Measurements from ENCODE around the gene EPPIN.

Gene EPPIN

GRCh38 chr20:45515147-45515913 is 31.9 kb downstream of the EPPIN start, which contains the start of gene SPINT3:
Gene SPINT3, minus strand, starts transcription at chr20:45515622. Its CDS starts 14 bp downstream, at chr20:45515608.
- TF ChIP-seq CTCF (IDR thresholded peaks at IDR 0.05; ENCODE audit: control extremely low read depth, extremely low read depth, low read depth, missing control alignments): no peak
- CTCF ChIA-PET: interaction anchor here (1.0 to 1.5 kb wide), 4 partner anchors 18 to 256 kb away, joined by 3 to 4 read pairs (median 3); no protein-coding TSS in a partner anchor
- POLR2A ChIA-PET: no interaction called here
- DNase-seq (ENCODE audit: extremely low spot score): no peak

- ChIA-PET POLR2A (no interaction called here), CTCF (interaction anchor here (0.6 to 1.0 kb wide), 3 partner anchors 15 to 89 kb away, joined by 3 read pairs; no protein-coding TSS in a partner anchor)
- no peak for DNase-seq (ENCODE audit: extremely low spot score)
- TF ChIP-seq CTCF (IDR thresholded peaks at IDR 0.05; ENCODE audit: control extremely low read depth, extremely low read depth, low read depth, missing control alignments): no peak
Measured at GRCh38 chr20:45510242-45510862, 36.8 kb downstream of the EPPIN start.

- POLR2A ChIA-PET: no interaction called here
- CTCF ChIA-PET: interaction anchor here (1.0 kb wide), 1 partner anchor 91 kb away, joined by 3 read pairs; no protein-coding TSS in a partner anchor
Measured at GRCh38 chr20:45509091-45509490, 38.1 kb downstream of the EPPIN start.

GRCh38 chr20:45508068-45508886 is 38.9 kb downstream of the EPPIN start:
- ChIA-PET CTCF (interaction anchor here (1.2 kb wide), 1 partner anchor 263 kb away, joined by 5 read pairs; no protein-coding TSS in a partner anchor), POLR2A (no interaction called here)
- TF ChIP-seq CTCF (IDR thresholded peaks at IDR 0.05; ENCODE audit: control extremely low read depth, extremely low read depth, low read depth, missing control alignments): no peak
- DNase-seq (ENCODE audit: extremely low spot score): no peak

More at GRCh38 chr20:45509091-45509490, 38.1 kb downstream of the EPPIN start:
- TF ChIP-seq CTCF (IDR thresholded peaks at IDR 0.05; ENCODE audit: control extremely low read depth, extremely low read depth, low read depth, missing control alignments): no peak
- no peak for DNase-seq (ENCODE audit: extremely low spot score)

DNA sequence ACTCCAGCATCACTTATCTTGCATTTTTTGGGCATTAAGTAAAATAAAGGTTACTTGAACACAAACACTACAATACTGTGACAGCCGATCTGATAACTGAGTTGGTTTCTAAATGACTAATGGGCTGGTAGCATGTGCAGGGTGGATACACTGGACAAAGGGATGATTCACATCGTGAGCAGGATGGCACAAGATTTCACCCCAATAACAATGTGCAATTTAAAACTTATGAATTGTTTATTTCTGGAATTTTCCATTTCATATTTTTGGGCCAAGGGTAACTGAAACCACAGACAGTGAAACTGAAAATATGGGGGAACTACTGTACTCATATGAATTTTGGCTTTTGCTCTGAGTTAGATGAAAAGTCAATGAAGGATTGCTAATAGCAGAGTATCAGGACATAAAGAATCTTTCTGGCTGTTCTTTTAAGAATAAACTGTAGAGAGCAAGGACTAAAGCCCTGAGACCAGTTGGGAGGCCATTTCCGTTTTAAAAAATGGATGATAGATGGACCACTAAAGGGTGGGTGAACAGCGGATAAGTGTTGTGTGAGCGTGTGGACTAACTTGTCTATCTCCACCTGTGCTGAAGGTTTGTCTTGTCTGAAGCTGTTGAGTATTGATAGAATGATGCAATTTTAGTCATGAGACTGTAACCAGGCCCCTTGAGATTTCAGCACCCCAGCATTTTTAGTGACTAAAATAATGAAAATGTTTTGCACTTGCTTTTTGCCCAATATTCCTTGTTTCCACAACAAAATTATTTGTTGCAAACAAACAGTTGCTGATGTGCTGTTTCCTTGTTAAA is 40.0 kb downstream of the EPPIN start:
- ChIA-PET POLR2A (no interaction called here), CTCF (interaction anchor here (1.2 kb wide), 1 partner anchor 264 kb away, joined by 5 read pairs; no protein-coding TSS in a partner anchor)
- no peak for TF ChIP-seq CTCF (IDR thresholded peaks at IDR 0.05; ENCODE audit: control extremely low read depth, extremely low read depth, low read depth, missing control alignments)
- no peak for DNase-seq (ENCODE audit: extremely low spot score)

All from GM10248 (cell line).